LNCAP (cell line): ENCODE measurements around the gene GSG1L.

Experiments used
- TF ChIP-seq, protein P1 (sequence below): fragments of 450-650 bp; IDR thresholded peaks from 2 replicates; pipeline ENCODE4 v1.5.1; 2017; ENCODE audit warnings: mild to moderate bottlenecking

Gene GSG1L

DNA sequence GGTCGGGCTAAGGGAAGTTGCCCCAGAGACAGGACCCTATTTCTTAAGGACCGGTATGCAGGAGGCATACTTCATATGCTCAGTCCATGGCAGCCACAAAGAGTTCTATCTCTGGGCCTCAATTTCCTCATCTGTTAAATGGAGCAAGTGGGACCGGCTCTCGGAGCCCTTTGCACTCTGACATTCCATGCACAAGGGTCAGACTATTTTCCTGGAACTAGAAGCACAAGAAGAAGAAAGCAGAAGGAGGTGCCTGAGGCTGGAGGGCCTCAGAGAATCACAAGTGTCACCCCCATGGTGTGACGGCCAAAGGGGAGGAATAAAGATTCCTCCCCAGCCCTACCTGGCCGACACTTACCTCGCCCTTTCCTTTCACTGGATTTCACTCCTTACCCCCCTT lies 115.8 kb downstream of the GSG1L start:
- TF ChIP-seq, protein P1, sequence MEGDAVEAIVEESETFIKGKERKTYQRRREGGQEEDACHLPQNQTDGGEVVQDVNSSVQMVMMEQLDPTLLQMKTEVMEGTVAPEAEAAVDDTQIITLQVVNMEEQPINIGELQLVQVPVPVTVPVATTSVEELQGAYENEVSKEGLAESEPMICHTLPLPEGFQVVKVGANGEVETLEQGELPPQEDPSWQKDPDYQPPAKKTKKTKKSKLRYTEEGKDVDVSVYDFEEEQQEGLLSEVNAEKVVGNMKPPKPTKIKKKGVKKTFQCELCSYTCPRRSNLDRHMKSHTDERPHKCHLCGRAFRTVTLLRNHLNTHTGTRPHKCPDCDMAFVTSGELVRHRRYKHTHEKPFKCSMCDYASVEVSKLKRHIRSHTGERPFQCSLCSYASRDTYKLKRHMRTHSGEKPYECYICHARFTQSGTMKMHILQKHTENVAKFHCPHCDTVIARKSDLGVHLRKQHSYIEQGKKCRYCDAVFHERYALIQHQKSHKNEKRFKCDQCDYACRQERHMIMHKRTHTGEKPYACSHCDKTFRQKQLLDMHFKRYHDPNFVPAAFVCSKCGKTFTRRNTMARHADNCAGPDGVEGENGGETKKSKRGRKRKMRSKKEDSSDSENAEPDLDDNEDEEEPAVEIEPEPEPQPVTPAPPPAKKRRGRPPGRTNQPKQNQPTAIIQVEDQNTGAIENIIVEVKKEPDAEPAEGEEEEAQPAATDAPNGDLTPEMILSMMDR = no peak

DNA sequence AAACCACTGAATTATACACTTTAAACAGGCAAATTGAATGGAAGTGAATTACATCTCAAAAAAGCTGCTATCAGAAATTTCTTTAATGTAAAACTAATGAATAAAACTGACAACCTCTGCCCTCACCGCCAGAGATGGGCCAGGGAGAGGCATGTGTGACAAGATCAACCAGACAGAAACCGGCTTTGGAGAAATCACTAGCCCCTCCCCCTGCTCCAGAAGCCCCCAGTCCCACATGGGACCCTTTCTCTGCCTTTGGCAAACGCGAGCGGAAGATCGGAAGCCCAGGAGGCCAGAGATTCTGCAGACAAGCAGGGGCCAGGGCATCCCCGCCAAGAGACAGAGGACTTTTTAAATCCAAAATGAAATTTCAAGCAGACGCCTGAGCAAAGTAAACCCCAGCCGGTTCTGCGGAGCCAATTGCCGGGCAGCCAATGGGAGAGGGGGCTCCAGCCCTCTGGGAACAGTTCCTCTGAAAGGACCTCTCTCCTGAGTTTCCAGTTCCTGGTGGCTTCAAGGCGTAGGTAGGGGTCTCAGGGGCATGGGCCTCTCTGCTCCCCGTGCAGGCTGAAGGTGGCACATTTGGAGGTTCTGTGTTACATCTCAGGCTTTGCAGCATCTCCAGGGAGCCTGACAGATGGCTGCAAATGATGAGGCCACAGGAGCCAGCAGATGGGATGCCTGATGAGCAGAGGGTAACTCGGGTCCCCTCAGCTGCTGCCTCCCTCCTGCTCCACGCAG lies 118.1 kb downstream of the GSG1L start:
- TF ChIP-seq, protein P1 = no peak

DNA sequence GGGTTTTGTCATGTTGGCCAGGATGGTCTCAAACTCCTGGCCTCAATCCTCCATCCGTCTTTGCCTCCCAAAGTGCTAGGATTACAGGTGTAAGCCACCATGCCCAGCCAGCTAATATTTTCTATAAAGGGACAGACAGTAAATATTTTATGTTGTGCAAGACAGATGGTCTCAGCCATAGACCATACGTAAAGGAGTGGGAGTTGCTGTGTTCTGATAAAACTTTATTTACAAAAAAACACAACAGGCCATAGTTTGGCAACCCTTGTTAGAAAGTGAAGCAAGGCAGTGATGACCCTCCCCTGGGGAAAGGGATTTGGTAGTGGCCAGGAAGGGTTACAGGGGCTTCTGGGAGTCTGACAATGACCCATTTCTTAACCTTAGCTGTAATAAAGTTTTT lies 119.7 kb downstream of the GSG1L start:
- TF ChIP-seq, protein P1 = no peak

DNA sequence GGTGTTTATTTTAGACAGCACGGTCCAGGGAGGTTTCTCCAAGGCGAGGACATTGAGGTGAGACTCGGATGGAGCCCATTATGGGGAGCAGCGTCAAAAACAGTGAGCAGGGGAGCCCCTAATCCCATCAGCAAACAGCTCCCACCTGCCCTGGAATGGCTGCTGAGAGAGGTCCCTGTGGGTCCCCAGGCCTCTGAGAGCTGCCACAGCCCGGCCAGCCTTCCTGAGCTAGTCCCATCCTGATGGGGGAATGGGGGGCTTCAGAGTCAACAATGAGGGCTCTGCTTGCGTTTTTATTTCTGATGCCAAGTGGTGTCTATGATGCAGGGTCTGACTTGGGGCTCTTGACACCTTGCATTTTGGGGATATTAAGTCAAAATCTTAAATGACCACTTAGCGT lies 128.4 kb downstream of the GSG1L start:
- TF ChIP-seq, protein P1 = no peak

DNA sequence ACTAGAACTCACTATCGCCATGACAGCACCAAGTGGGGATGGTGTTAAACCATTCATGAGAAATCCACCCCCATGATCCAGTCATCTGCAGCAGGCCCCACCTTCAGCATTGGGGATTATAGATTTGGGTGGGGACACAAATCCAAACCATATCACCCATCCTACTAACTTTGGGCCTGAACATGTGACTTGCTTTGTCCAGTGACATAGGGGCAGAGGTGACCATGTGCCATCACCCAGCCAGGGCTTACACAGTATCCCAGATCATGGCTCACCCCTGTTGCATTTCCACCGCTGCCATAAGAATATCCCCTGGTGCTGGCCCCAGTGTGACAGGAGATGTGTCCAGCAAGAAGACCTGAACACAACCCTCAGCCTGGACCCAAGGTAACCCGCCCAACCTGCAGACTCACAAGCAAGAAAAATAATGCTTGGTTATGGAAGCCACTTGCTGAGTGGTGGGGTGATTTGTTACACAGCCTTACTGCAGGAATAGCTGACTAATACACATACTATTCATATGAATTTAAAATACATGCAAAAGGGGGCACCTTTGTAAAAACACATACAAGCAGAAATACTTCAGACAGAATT lies 130.9 kb downstream of the GSG1L start:
- TF ChIP-seq, protein P1 = no peak

DNA sequence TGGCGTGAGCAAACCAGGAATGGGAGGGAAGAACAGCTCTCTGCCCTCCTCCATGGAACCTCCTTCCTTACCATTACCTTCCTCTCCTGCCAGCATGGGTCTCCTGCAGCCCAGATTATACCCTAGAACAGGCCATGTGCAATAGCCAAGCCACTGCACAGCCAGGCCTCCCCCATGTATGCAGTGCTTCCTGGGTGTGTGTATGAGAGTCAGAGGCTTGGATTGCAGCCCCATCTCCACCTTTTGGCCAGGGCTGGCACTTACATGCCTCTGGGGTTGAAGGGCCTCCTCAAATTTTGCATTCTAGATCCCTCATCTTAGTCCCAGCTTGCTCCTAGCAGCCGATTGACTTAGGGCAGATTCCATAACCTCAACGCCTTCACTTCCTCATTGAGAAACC lies 133.7 kb downstream of the GSG1L start:
- TF ChIP-seq, protein P1 = no peak

DNA sequence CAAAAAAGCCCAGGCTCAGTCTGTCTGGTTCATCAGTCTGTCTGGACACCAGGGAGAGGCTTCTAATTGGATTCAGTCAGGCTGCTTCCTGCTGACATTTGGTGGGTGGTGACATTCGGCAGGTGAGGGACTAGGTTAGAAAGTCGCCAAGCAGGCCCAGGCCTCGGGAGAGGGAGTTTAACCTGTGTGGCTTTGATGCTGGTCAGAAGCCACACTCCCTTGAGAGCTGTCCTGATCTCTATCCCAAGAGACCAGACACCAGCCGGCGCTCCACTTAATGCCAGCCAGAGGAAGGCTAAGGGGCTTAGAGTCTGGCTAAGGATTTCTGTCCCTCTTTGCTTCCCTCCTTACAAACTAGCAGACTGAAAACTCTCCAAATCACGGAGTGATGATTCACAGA lies 135.0 kb downstream of the GSG1L start:
- TF ChIP-seq, protein P1 = no peak
